ENCODE data around the gene UGT1A8.

GRCh38 chr2:233584210-233584609, 33.2 kb upstream of the UGT1A8 start:
- no peak for TF ChIP-seq POLR2A (IDR thresholded peaks at IDR 0.05)
- TF ChIP-seq, protein P1, sequence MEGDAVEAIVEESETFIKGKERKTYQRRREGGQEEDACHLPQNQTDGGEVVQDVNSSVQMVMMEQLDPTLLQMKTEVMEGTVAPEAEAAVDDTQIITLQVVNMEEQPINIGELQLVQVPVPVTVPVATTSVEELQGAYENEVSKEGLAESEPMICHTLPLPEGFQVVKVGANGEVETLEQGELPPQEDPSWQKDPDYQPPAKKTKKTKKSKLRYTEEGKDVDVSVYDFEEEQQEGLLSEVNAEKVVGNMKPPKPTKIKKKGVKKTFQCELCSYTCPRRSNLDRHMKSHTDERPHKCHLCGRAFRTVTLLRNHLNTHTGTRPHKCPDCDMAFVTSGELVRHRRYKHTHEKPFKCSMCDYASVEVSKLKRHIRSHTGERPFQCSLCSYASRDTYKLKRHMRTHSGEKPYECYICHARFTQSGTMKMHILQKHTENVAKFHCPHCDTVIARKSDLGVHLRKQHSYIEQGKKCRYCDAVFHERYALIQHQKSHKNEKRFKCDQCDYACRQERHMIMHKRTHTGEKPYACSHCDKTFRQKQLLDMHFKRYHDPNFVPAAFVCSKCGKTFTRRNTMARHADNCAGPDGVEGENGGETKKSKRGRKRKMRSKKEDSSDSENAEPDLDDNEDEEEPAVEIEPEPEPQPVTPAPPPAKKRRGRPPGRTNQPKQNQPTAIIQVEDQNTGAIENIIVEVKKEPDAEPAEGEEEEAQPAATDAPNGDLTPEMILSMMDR (IDR thresholded peaks at IDR 0.05 in 8 of 11, conservative IDR thresholded peaks at IDR 0.05 in 3 of 11): no peak

All from spleen (tissue), 7 donors.